SK-N-SH (cell line): ENCODE measurements around the gene HK2.

ENCODE experiments used
- CTCF ChIP-seq: fragments of 200-600 bp; sonication (generic); IDR thresholded peaks from 2 replicates; pipeline ENCODE4 v1.6.1; 2017; ENCODE audit warnings: antibody characterized with exemption, mild to moderate bottlenecking, moderate library complexity
- ELF1 ChIP-seq: IDR thresholded peaks from 2 replicates; pipeline ENCODE4 v1.4.0; 2012
- GABPA ChIP-seq: IDR thresholded peaks from 2 replicates; pipeline ENCODE4 v1.4.0; 2012; ENCODE audit warnings: low read depth, mild to moderate bottlenecking
- TAF1 ChIP-seq: IDR thresholded peaks from 2 replicates; pipeline ENCODE4 v1.6.1; 2012; ENCODE audit warnings: low read depth, mild to moderate bottlenecking, low read length, moderate library complexity, borderline replicate concordance

GRCh38 chr2:74886251-74886650 is 52.3 kb downstream of the HK2 start:
- TF ChIP-seq ELF1 (no peak), CTCF (no peak), TAF1 (no peak), GABPA (no peak)
